Measurements from ENCODE around the gene TRPV6.
A peak's percentile ranks its signal among the peaks of the same experiment; 100 is the strongest.

Gene TRPV6

GRCh38 chr7:142917447-142917846, 31.9 kb upstream of the TRPV6 start:
- Histone ChIP-seq H3K36me3 (replicated peaks in 1 of 2; ENCODE audit: control insufficient read depth in 2 of 2, insufficient read depth in 2 of 2, low read length in 2 of 2) (no peaks in the 10 kb centered on the region), H2BK5ac (ENCODE audit: low read length) (no peak overlapping the region), H3K27me3 (ENCODE audit: control insufficient read depth in 3 of 3, insufficient read depth in 3 of 3, low read depth in 1 of 3, low read length in 3 of 3) (no peaks in the 10 kb centered on the region), H3K4me1 (ENCODE audit: control insufficient read depth in 2 of 2, insufficient read depth in 1 of 2, low read depth in 1 of 2, low read length in 2 of 2) (no peaks in the 10 kb centered on the region), H2BK15ac (ENCODE audit: low read length) (no peak overlapping the region), H3K18ac (ENCODE audit: low read length) (no peak overlapping the region), H2BK120ac (ENCODE audit: low read depth, low read length) (no peak overlapping the region), H3K9me3 (replicated peaks in 1 of 2; ENCODE audit: control insufficient read depth in 2 of 2, insufficient read depth in 1 of 2, low read depth in 1 of 2, low read length in 2 of 2) (no peaks in the 10 kb centered on the region), H2AK5ac (ENCODE audit: low read depth, low read length) (no peak overlapping the region), H3K4me3 (ENCODE audit: low read length in 2 of 2) (no peak overlapping the region), H4K8ac (ENCODE audit: low read depth, low read length) (no peak overlapping the region), H3K9ac (ENCODE audit: low read depth, low read length, poor library complexity) (no peak overlapping the region), H3K79me1 (ENCODE audit: low read depth, low read length) (no peaks in the 10 kb centered on the region), H3K27ac (replicated peaks; ENCODE audit: low read length) (no peak overlapping the region), H3K4ac (ENCODE audit: low read length) (no peak overlapping the region), H2AFZ (ENCODE audit: low read length) (no peak overlapping the region), H4K91ac (ENCODE audit: low read depth, low read length, poor library complexity) (no peak overlapping the region), H3K4me2 (ENCODE audit: insufficient read depth, low read length, poor library complexity, severe bottlenecking) (no peak overlapping the region), H3K23ac (ENCODE audit: low read depth, low read length, poor library complexity) (no peak overlapping the region), H2BK12ac (ENCODE audit: low read length) (no peak overlapping the region), H3K14ac (ENCODE audit: low read length) (no peak overlapping the region)
- WGBS, 2 donors (ENCODE audit: extremely low coverage in 2 of 2, insufficient read length in 2 of 2, insufficient replicate concordance in 1 of 2): no CpG with 5 or more reads among the region's 3 CpGs
- DNase-seq (ENCODE audit: low spot score): no peak

- Histone ChIP-seq H4K91ac (ENCODE audit: low read depth, low read length, poor library complexity) (no peak overlapping the region), H2BK12ac (ENCODE audit: low read length) (no peak overlapping the region), H2BK15ac (ENCODE audit: low read length) (no peak overlapping the region), H3K23ac (ENCODE audit: low read depth, low read length, poor library complexity) (no peak overlapping the region), H2AFZ (ENCODE audit: low read length) (no peak overlapping the region), H3K36me3 (replicated peaks in 1 of 2; ENCODE audit: control insufficient read depth in 2 of 2, insufficient read depth in 2 of 2, low read length in 2 of 2) (no peaks in the 10 kb centered on the region), H3K79me1 (ENCODE audit: low read depth, low read length) (no peaks in the 10 kb centered on the region), H3K4ac (ENCODE audit: low read length) (no peak overlapping the region), H3K4me1 (ENCODE audit: control insufficient read depth in 2 of 2, insufficient read depth in 1 of 2, low read depth in 1 of 2, low read length in 2 of 2) (no peaks in the 10 kb centered on the region), H3K9ac (ENCODE audit: low read depth, low read length, poor library complexity) (no peak overlapping the region), H4K8ac (ENCODE audit: low read depth, low read length) (no peak overlapping the region), H3K27ac (replicated peaks; ENCODE audit: low read length) (no peak overlapping the region), H2AK5ac (ENCODE audit: low read depth, low read length) (no peak overlapping the region), H3K9me3 (replicated peaks in 1 of 2; ENCODE audit: control insufficient read depth in 2 of 2, insufficient read depth in 1 of 2, low read depth in 1 of 2, low read length in 2 of 2) (no peaks in the 10 kb centered on the region), H2BK5ac (ENCODE audit: low read length) (no peak overlapping the region), H3K18ac (ENCODE audit: low read length) (no peak overlapping the region), H3K14ac (ENCODE audit: low read length) (peak overlapping the region; percentile 14), H2BK120ac (ENCODE audit: low read depth, low read length) (no peak overlapping the region), H3K27me3 (ENCODE audit: control insufficient read depth in 3 of 3, insufficient read depth in 3 of 3, low read depth in 1 of 3, low read length in 3 of 3) (no peaks in the 10 kb centered on the region), H3K4me3 (ENCODE audit: low read length in 2 of 2) (no peak overlapping the region), H3K4me2 (ENCODE audit: insufficient read depth, low read length, poor library complexity, severe bottlenecking) (no peak overlapping the region)
- WGBS, 2 donors (ENCODE audit: extremely low coverage in 2 of 2, insufficient read length in 2 of 2, insufficient replicate concordance in 1 of 2): no CpG with 5 or more reads among the region's 2 CpGs
- DNase-seq (ENCODE audit: low spot score): no peak
Observed at GRCh38 chr7:142916508-142916907, 31.0 kb upstream of the TRPV6 start.

GRCh38 chr7:142915315-142915714, 29.8 kb upstream of the TRPV6 start:
- H3K9ac ChIP-seq (ENCODE audit: low read depth, low read length, poor library complexity): no peak overlapping the region

GRCh38 chr7:142914121-142914520, 28.6 kb upstream of the TRPV6 start:
- H2BK5ac ChIP-seq (ENCODE audit: low read length): no peak overlapping the region

More at GRCh38 chr7:142915315-142915714, 29.8 kb upstream of the TRPV6 start:
- Histone ChIP-seq H3K14ac (ENCODE audit: low read length) (no peak overlapping the region), H3K27ac (replicated peaks; ENCODE audit: low read length) (no peak overlapping the region), H2BK120ac (ENCODE audit: low read depth, low read length) (no peak overlapping the region), H2BK12ac (ENCODE audit: low read length) (no peak overlapping the region), H3K79me1 (ENCODE audit: low read depth, low read length) (no peaks in the 10 kb centered on the region), H3K4ac (ENCODE audit: low read length) (no peak overlapping the region), H2BK5ac (ENCODE audit: low read length) (no peak overlapping the region), H3K4me3 (ENCODE audit: low read length in 2 of 2) (no peak overlapping the region), H2AFZ (ENCODE audit: low read length) (no peak overlapping the region), H2BK15ac (ENCODE audit: low read length) (no peak overlapping the region), H2AK5ac (ENCODE audit: low read depth, low read length) (no peak overlapping the region), H3K18ac (ENCODE audit: low read length) (no peak overlapping the region), H3K4me1 (ENCODE audit: control insufficient read depth in 2 of 2, insufficient read depth in 1 of 2, low read depth in 1 of 2, low read length in 2 of 2) (no peaks in the 10 kb centered on the region), H4K8ac (ENCODE audit: low read depth, low read length) (no peak overlapping the region), H3K36me3 (replicated peaks in 1 of 2; ENCODE audit: control insufficient read depth in 2 of 2, insufficient read depth in 2 of 2, low read length in 2 of 2) (no peaks in the 10 kb centered on the region), H3K4me2 (ENCODE audit: insufficient read depth, low read length, poor library complexity, severe bottlenecking) (no peak overlapping the region), H4K91ac (ENCODE audit: low read depth, low read length, poor library complexity) (no peak overlapping the region), H3K27me3 (ENCODE audit: control insufficient read depth in 3 of 3, insufficient read depth in 3 of 3, low read depth in 1 of 3, low read length in 3 of 3) (no peaks in the 10 kb centered on the region), H3K23ac (ENCODE audit: low read depth, low read length, poor library complexity) (no peak overlapping the region), H3K9me3 (replicated peaks in 1 of 2; ENCODE audit: control insufficient read depth in 2 of 2, insufficient read depth in 1 of 2, low read depth in 1 of 2, low read length in 2 of 2) (no peaks in the 10 kb centered on the region)
- DNase-seq (ENCODE audit: low spot score): no peak
- WGBS, 2 donors (ENCODE audit: extremely low coverage in 2 of 2, insufficient read length in 2 of 2, insufficient replicate concordance in 1 of 2): no CpG with 5 or more reads among the region's 8 CpGs

More at GRCh38 chr7:142914121-142914520, 28.6 kb upstream of the TRPV6 start:
- Histone ChIP-seq H3K9ac (ENCODE audit: low read depth, low read length, poor library complexity) (no peak overlapping the region), H3K4me3 (ENCODE audit: low read length in 2 of 2) (no peak overlapping the region), H2BK15ac (ENCODE audit: low read length) (no peak overlapping the region), H3K27ac (replicated peaks; ENCODE audit: low read length) (no peak overlapping the region), H3K4me2 (ENCODE audit: insufficient read depth, low read length, poor library complexity, severe bottlenecking) (no peak overlapping the region), H4K91ac (ENCODE audit: low read depth, low read length, poor library complexity) (no peak overlapping the region), H3K4me1 (ENCODE audit: control insufficient read depth in 2 of 2, insufficient read depth in 1 of 2, low read depth in 1 of 2, low read length in 2 of 2) (no peaks in the 10 kb centered on the region), H3K36me3 (replicated peaks in 1 of 2; ENCODE audit: control insufficient read depth in 2 of 2, insufficient read depth in 2 of 2, low read length in 2 of 2) (no peaks in the 10 kb centered on the region), H2BK120ac (ENCODE audit: low read depth, low read length) (no peak overlapping the region), H3K18ac (ENCODE audit: low read length) (no peak overlapping the region), H2AFZ (ENCODE audit: low read length) (no peak overlapping the region), H2BK12ac (ENCODE audit: low read length) (no peak overlapping the region), H3K9me3 (replicated peaks in 1 of 2; ENCODE audit: control insufficient read depth in 2 of 2, insufficient read depth in 1 of 2, low read depth in 1 of 2, low read length in 2 of 2) (no peaks in the 10 kb centered on the region), H2AK5ac (ENCODE audit: low read depth, low read length) (no peak overlapping the region), H3K27me3 (ENCODE audit: control insufficient read depth in 3 of 3, insufficient read depth in 3 of 3, low read depth in 1 of 3, low read length in 3 of 3) (no peaks in the 10 kb centered on the region), H3K4ac (ENCODE audit: low read length) (no peak overlapping the region), H3K23ac (ENCODE audit: low read depth, low read length, poor library complexity) (no peak overlapping the region), H3K79me1 (ENCODE audit: low read depth, low read length) (no peaks in the 10 kb centered on the region), H3K14ac (ENCODE audit: low read length) (no peak overlapping the region), H4K8ac (ENCODE audit: low read depth, low read length) (no peak overlapping the region)
- no CpG with 5 or more reads among the region's 1 CpG for WGBS, 2 donors (ENCODE audit: extremely low coverage in 2 of 2, insufficient read length in 2 of 2, insufficient replicate concordance in 1 of 2)
- DNase-seq (ENCODE audit: low spot score): no peak
